ENCODE data around the gene DLG3.
A peak's percentile ranks its signal among the peaks of the same experiment; 100 is the strongest.

The DLG3 gene

DNA sequence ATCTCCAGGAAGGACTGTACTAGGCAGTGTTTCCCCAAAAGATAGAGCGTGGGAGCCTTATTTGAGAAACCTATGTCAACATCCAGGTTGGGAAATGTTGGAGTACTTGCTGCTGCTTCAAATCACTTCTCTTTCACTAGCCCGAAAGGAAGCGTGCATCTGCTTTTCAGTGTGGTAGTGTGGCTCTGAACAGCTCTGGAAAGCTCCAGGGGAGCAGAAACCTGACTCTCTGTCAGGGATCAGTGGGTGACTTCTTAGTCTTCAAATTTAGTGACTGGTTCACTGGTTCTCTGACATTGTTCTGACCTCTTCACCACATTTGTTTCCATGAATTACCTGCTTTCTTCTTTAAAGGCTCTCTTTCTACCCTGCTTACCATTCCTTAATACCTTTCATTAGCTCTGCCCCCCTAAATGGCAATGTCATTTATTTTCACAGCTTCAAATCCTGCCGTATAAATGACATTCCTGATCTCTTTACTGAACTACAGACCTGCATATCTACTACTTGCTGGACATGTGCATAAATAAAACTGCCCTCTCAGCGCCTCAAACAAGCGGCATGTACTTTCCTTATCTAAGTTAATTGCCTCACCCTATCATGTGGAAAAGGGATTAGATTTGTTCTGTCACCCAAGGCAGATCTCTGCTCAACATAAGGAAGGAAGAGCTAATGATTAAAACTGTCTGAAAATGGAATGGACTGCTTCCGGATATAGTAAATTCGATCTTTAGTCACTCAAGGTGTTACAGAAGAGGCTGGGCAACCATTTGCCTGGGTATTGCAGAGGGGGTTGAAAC is 37.0 kb downstream of the DLG3 start:
- H3K27ac ChIP-seq: peak overlapping the region; percentile 72

DNA sequence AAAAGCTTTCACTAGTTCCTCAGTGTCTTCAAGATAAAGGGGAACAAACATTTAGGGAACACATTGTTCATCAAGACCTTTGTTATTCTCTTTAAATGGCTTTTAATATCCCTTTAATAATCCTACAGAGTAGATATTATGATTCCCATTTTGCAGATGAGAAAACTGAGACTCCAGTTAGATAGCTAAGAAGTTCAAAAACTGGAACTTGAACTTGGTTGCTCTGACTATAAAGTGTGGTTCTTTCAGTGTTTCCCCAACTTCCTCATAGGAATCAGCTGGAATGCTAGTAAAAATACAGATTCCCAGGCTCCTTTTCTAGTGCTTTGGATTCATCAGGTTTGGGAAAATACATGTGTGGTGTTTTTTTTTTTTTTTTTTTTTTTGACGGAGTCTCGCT is 37.7 kb downstream of the DLG3 start:
- H3K9ac ChIP-seq: no peak overlapping the region
- peaks cover 40% of the 10 kb centered on the region for H3K4me1 ChIP-seq
- H3K27ac ChIP-seq: peak overlapping the region; percentile 72

More for the DNA sequence above, 37.0 kb downstream of the DLG3 start:
- Histone ChIP-seq H3K4me2 (ENCODE audit: low read length) (peak overlapping the region; percentile 49), H3K9me3 (ENCODE audit: control insufficient read depth, low read length) (no peaks in the 10 kb centered on the region), H3K27me3 (ENCODE audit: control insufficient read depth, insufficient read depth, low read length) (no peaks in the 10 kb centered on the region), H3K79me2 (no peaks in the 10 kb centered on the region), H3K4me1 (peaks cover 44% of the 10 kb centered on the region), H3K36me3 (ENCODE audit: control insufficient read depth, insufficient read depth, low read length) (no peaks in the 10 kb centered on the region), H2AFZ (no peak overlapping the region), H3K4me3 (ENCODE audit: low read depth, low read length) (peak overlapping the region; percentile 27), H3K9ac (no peak overlapping the region)
- TF ChIP-seq CTCF (IDR thresholded peaks at IDR 0.05): no peak

DNA sequence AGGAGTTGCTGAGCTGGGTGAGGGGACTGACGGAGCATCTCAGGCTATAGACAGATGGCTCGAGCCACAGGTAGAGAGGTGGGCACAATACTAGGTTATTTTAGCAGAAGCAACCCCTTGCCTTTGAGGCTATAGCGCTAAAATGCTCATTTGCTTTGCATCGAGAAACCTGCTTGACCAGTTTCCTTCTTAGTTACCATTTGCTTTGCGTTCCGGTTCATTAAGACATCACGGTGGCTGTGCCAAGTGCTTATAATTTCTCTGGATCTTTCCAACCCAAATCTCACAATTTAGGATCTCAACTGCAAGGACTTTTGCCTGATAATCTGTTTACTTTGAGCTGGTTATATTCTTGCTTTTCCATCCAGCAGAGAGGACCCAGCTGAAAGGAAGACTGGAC is 40.8 kb downstream of the DLG3 start:
- H3K9ac ChIP-seq: no peak overlapping the region
- peak overlapping the region; percentile 9 for H3K4me3 ChIP-seq (ENCODE audit: low read depth, low read length)
- no peaks in the 10 kb centered on the region for H3K36me3 ChIP-seq (ENCODE audit: control insufficient read depth, insufficient read depth, low read length)
- H3K4me1 ChIP-seq: peaks cover 27% of the 10 kb centered on the region
- no peak for TF ChIP-seq CTCF (IDR thresholded peaks at IDR 0.05)
- no peaks in the 10 kb centered on the region for H3K27me3 ChIP-seq (ENCODE audit: control insufficient read depth, insufficient read depth, low read length)
- peak overlapping the region; percentile 64 for H3K27ac ChIP-seq
- H3K4me2 ChIP-seq (ENCODE audit: low read length): peak overlapping the region; percentile 47
- no peaks in the 10 kb centered on the region for H3K9me3 ChIP-seq (ENCODE audit: control insufficient read depth, low read length)
- H2AFZ ChIP-seq: no peak overlapping the region
- no peaks in the 10 kb centered on the region for H3K79me2 ChIP-seq

More for the DNA sequence above, 37.7 kb downstream of the DLG3 start:
- H3K9me3 ChIP-seq (ENCODE audit: control insufficient read depth, low read length): no peaks in the 10 kb centered on the region
- peak overlapping the region; percentile 27 for H3K4me3 ChIP-seq (ENCODE audit: low read depth, low read length)
- no peaks in the 10 kb centered on the region for H3K36me3 ChIP-seq (ENCODE audit: control insufficient read depth, insufficient read depth, low read length)
- no peaks in the 10 kb centered on the region for H3K79me2 ChIP-seq
- no peaks in the 10 kb centered on the region for H3K27me3 ChIP-seq (ENCODE audit: control insufficient read depth, insufficient read depth, low read length)
- H2AFZ ChIP-seq: no peak overlapping the region
- TF ChIP-seq CTCF (IDR thresholded peaks at IDR 0.05): no peak
- peak overlapping the region; percentile 49 for H3K4me2 ChIP-seq (ENCODE audit: low read length)

GRCh38 chrX:70488856-70489255 is 44.2 kb downstream of the DLG3 start:
- Histone ChIP-seq H3K4me3 (ENCODE audit: low read depth, low read length) (no peak overlapping the region), H3K9me3 (ENCODE audit: control insufficient read depth, low read length) (no peaks in the 10 kb centered on the region), H3K4me2 (ENCODE audit: low read length) (no peak overlapping the region), H3K27me3 (ENCODE audit: control insufficient read depth, insufficient read depth, low read length) (no peaks in the 10 kb centered on the region), H3K9ac (no peak overlapping the region), H3K27ac (no peak overlapping the region), H3K79me2 (no peaks in the 10 kb centered on the region), H2AFZ (no peak overlapping the region), H3K36me3 (ENCODE audit: control insufficient read depth, insufficient read depth, low read length) (no peaks in the 10 kb centered on the region), H3K4me1 (peaks cover 15% of the 10 kb centered on the region)
- no peak for TF ChIP-seq CTCF (IDR thresholded peaks at IDR 0.05)

DNA sequence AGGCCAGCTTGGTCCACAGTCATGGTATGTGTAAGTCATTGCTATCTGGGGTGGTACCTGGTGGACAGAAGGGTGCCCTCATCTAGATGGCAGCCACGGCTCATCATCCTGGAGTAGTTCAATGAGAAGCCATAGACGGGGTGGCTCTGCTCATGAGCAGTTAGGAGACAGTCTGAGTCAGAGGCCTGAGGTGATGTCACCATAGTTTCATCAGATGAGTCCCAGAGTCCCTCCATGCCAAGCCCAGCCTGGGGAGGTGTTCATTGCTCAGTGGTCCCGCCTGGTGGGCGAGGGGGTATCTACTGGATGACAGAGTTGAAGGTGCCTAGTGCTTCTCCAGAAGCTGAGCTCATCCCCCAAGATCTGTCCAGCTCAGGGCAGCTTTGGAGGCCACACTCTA is 49.8 kb downstream of the DLG3 start:
- Histone ChIP-seq H3K36me3 (ENCODE audit: control insufficient read depth, insufficient read depth, low read length) (no peaks in the 10 kb centered on the region), H3K9me3 (ENCODE audit: control insufficient read depth, low read length) (no peaks in the 10 kb centered on the region), H3K79me2 (no peaks in the 10 kb centered on the region), H3K4me2 (ENCODE audit: low read length) (no peak overlapping the region), H2AFZ (no peak overlapping the region), H3K4me1 (no peaks in the 10 kb centered on the region), H3K27ac (no peak overlapping the region), H3K4me3 (ENCODE audit: low read depth, low read length) (no peak overlapping the region), H3K27me3 (ENCODE audit: control insufficient read depth, insufficient read depth, low read length) (no peaks in the 10 kb centered on the region), H3K9ac (no peak overlapping the region)
- no peak for TF ChIP-seq CTCF (IDR thresholded peaks at IDR 0.05)

Data from parathyroid adenoma (tissue), 2 donors.